Ishikawa (cell line): Measurements from ENCODE around the gene TMEM232.

Source experiments
- FOXM1 ChIP-seq: IDR thresholded peaks from 2 replicates; pipeline ENCODE4 v1.6.1; 2012; ENCODE audit warnings: low read depth, borderline replicate concordance
- TAF1 ChIP-seq: IDR thresholded peaks from 2 replicates; pipeline ENCODE4 v1.6.1; 2012; ENCODE audit warnings: low read depth, mild to moderate bottlenecking
- TCF12 ChIP-seq: IDR thresholded peaks from 2 replicates; pipeline ENCODE4 v1.6.1; 2012; ENCODE audit warnings: low read depth
- TF ChIP-seq, protein P1 (sequence below): IDR thresholded peaks from 2 replicates; pipeline ENCODE4 v1.6.1; 2012
- TF ChIP-seq, protein P2 (sequence below): IDR thresholded peaks from 2 replicates; pipeline ENCODE4 v1.6.1; 2012; ENCODE audit warnings: low read depth, mild to moderate bottlenecking

DNA sequence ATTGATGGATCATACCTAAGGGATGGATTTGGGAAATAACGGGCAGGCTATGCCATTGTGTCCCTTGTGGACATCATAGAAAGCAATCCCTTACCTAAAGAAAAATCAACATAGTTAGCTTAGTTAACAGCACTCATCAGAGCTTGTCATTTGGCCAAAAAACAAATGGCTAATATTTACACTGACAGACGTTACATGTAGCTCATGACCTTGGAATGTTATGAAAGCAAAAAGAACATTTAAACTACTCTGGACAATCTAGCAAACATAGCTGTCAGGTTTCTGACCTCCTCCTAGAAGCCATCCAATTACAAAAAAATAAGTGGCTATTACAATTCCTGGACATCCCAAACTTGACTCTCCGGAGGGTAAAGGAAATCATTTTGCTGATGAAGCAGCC lies 23.8 kb downstream of the TMEM232 start:
- TF ChIP-seq FOXM1: no peak
- TF ChIP-seq, protein P1, sequence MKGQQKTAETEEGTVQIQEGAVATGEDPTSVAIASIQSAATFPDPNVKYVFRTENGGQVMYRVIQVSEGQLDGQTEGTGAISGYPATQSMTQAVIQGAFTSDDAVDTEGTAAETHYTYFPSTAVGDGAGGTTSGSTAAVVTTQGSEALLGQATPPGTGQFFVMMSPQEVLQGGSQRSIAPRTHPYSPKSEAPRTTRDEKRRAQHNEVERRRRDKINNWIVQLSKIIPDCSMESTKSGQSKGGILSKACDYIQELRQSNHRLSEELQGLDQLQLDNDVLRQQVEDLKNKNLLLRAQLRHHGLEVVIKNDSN: no peak
- TF ChIP-seq, protein P2, sequence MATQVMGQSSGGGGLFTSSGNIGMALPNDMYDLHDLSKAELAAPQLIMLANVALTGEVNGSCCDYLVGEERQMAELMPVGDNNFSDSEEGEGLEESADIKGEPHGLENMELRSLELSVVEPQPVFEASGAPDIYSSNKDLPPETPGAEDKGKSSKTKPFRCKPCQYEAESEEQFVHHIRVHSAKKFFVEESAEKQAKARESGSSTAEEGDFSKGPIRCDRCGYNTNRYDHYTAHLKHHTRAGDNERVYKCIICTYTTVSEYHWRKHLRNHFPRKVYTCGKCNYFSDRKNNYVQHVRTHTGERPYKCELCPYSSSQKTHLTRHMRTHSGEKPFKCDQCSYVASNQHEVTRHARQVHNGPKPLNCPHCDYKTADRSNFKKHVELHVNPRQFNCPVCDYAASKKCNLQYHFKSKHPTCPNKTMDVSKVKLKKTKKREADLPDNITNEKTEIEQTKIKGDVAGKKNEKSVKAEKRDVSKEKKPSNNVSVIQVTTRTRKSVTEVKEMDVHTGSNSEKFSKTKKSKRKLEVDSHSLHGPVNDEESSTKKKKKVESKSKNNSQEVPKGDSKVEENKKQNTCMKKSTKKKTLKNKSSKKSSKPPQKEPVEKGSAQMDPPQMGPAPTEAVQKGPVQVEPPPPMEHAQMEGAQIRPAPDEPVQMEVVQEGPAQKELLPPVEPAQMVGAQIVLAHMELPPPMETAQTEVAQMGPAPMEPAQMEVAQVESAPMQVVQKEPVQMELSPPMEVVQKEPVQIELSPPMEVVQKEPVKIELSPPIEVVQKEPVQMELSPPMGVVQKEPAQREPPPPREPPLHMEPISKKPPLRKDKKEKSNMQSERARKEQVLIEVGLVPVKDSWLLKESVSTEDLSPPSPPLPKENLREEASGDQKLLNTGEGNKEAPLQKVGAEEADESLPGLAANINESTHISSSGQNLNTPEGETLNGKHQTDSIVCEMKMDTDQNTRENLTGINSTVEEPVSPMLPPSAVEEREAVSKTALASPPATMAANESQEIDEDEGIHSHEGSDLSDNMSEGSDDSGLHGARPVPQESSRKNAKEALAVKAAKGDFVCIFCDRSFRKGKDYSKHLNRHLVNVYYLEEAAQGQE: no peak
- no peak for TF ChIP-seq TAF1
- TF ChIP-seq TCF12: no peak
